Fibroblast of peridontal ligament (primary cell): ENCODE measurements around the gene RNASE13.
"Not testable (repeated sequence)": the region's sequence is repeated elsewhere in the genome, so short reads cannot be mapped to it uniquely, and the experiment has no call there.

ENCODE experiments used
- DNase-seq: peaks from one replicate; pipeline ENCODE4 v3.0.0-alpha.2; 2010; ENCODE audit errors: extremely low read depth

RNASE13 gene

GRCh38 chr14:21022686-21023085, 11.9 kb downstream of the RNASE13 start:
- no peak for DNase-seq

GRCh38 chr14:21020977-21021545, 13.5 kb downstream of the RNASE13 start:
- no peak for DNase-seq

- DNase-seq, result no peak
Observed at GRCh38 chr14:21019366-21019765, 15.2 kb downstream of the RNASE13 start.

- DNase-seq, result no peak
Observed at GRCh38 chr14:21018781-21019180, 15.8 kb downstream of the RNASE13 start.

- DNase-seq, result no peak
Observed at GRCh38 chr14:21018286-21018685, 16.3 kb downstream of the RNASE13 start.

GRCh38 chr14:21017528-21018245, 16.9 kb downstream of the RNASE13 start:
- no peak for DNase-seq

GRCh38 chr14:21016413-21017190, 18.0 kb downstream of the RNASE13 start:
- DNase-seq, result no peak

- DNase-seq, result no peak
Observed at GRCh38 chr14:21015312-21015711, 19.3 kb downstream of the RNASE13 start.

- peak; percentile 92 for DNase-seq
Observed at GRCh38 chr14:21014761-21015190, 19.8 kb downstream of the RNASE13 start.

- no peak for DNase-seq
Observed at GRCh38 chr14:21011136-21011535, 23.5 kb downstream of the RNASE13 start.

GRCh38 chr14:21009721-21010120, 24.9 kb downstream of the RNASE13 start:
- DNase-seq, result not testable (repeated sequence)

- DNase-seq, result no peak
Observed at GRCh38 chr14:21003788-21004346, 30.7 kb downstream of the RNASE13 start.

GRCh38 chr14:21001218-21001617, 33.4 kb downstream of the RNASE13 start:
- no peak for DNase-seq

GRCh38 chr14:20999591-20999990, 35.0 kb downstream of the RNASE13 start:
- DNase-seq, result no peak

- DNase-seq, result peak; percentile 83
Observed at GRCh38 chr14:20998674-20999366, 35.8 kb downstream of the RNASE13 start, which contains the start of gene SLC39A2. SLC39A2 (plus strand) TSS chr14:20999293; CDS start chr14:20999447, 154 bp downstream.

GRCh38 chr14:20998139-20998538, 36.5 kb downstream of the RNASE13 start:
- peak; percentile 26 for DNase-seq

GRCh38 chr14:20997564-20997963, 37.0 kb downstream of the RNASE13 start:
- no peak for DNase-seq

- DNase-seq, result no peak
Observed at GRCh38 chr14:20997115-20997514, 37.5 kb downstream of the RNASE13 start.

GRCh38 chr14:20996521-20996920, 38.1 kb downstream of the RNASE13 start:
- no peak for DNase-seq

- DNase-seq, result peak; percentile 97
Observed at GRCh38 chr14:20989787-20990600, 44.6 kb downstream of the RNASE13 start, which contains the start of gene METTL17. METTL17 (plus strand) TSS chr14:20989980; CDS start chr14:20990003, 23 bp downstream.

- DNase-seq, result no peak
Observed at GRCh38 chr14:20989471-20989786, 45.2 kb downstream of the RNASE13 start.
